Measurements from ENCODE around the gene TMEM132A.

GRCh38 chr11:60908803-60909202 is 15.5 kb upstream of the TMEM132A start:
- TF ChIP-seq, protein P1, sequence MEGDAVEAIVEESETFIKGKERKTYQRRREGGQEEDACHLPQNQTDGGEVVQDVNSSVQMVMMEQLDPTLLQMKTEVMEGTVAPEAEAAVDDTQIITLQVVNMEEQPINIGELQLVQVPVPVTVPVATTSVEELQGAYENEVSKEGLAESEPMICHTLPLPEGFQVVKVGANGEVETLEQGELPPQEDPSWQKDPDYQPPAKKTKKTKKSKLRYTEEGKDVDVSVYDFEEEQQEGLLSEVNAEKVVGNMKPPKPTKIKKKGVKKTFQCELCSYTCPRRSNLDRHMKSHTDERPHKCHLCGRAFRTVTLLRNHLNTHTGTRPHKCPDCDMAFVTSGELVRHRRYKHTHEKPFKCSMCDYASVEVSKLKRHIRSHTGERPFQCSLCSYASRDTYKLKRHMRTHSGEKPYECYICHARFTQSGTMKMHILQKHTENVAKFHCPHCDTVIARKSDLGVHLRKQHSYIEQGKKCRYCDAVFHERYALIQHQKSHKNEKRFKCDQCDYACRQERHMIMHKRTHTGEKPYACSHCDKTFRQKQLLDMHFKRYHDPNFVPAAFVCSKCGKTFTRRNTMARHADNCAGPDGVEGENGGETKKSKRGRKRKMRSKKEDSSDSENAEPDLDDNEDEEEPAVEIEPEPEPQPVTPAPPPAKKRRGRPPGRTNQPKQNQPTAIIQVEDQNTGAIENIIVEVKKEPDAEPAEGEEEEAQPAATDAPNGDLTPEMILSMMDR (IDR thresholded peaks at IDR 0.05) = no peak
- TF ChIP-seq POLR2AphosphoS5 (IDR thresholded peaks at IDR 0.05; ENCODE audit: insufficient read depth in 1 of 2, low read depth in 1 of 2) (no peak), POLR2A (IDR thresholded peaks at IDR 0.05) (no peak)

Measured in vagina (tissue), 2 donors.